Erythroblast (primary cell): ENCODE data around the gene ADA.

Experiments
- GATA1 ChIP-seq: IDR thresholded peaks from 2 replicates; pipeline ENCODE4 v1.6.1; 2011; ENCODE audit warnings: low read depth, mild to moderate bottlenecking, control low read depth, low read length, moderate library complexity
- POLR2A ChIP-seq: IDR thresholded peaks from 2 replicates; pipeline ENCODE4 v1.6.1; 2011; ENCODE audit warnings: mild to moderate bottlenecking, low read length

GRCh38 chr20:44571362-44571988 lies 80.0 kb downstream of the ADA start:
- TF ChIP-seq POLR2A (no peak), GATA1 (no peak)
